ENCODE measurements around the gene CDK18.

- no peak for TF ChIP-seq POLR2A (IDR thresholded peaks at IDR 0.05)
- TF ChIP-seq CTCF (IDR thresholded peaks at IDR 0.05): no peak
- no peak for TF ChIP-seq EP300 (IDR thresholded peaks at IDR 0.05)
Observed at GRCh38 chr1:205486258-205486657, 18.2 kb upstream of the CDK18 start.

Data from upper lobe of left lung (tissue), 4 donors.